GM12878 (cell line): Measurements from ENCODE around the gene ZNF428. TPM values are rescaled to one million over a fixed set of nuclear protein-coding genes. Genes with fewer than 3 reads are reported as not detected.

ENCODE experiments used
- ATAC-seq: fragments of 200-7000 bp; cut with Tn5 transposase; 3 replicates; pipeline ENCODE4 v1.9.1; 2020; ENCODE audit warnings: mild to moderate bottlenecking, moderate library complexity
- BruUV-seq: library from RNA; stranded (reverse); fragments of 400-500 nt; replicated peaks from 2 replicates; lab custom pipeline; 2021; lab: Mats Ljungman, UMichigan
- CTCF ChIA-PET: fragments of 300-600 bp; sonication (Branson Sonifier 250); formaldehyde crosslinking; extraction: SDS; loops from one replicate; lab custom pipeline; 2021; ENCODE audit warnings: inconsistent platforms; lab: Yijun Ruan, JAX
- POLR2A ChIA-PET: fragments of 350-600 bp; formaldehyde crosslinking; extraction: SDS; loops from one replicate; lab custom pipeline; 2021; ENCODE audit warnings: inconsistent platforms; lab: Charles Lee
- RAD21 ChIA-PET: fragments of 300-600 bp; sonication (Branson Sonifier 250); formaldehyde crosslinking; loops from one replicate; lab custom pipeline; 2023; ENCODE audit warnings: antibody characterized with exemption; ENCODE audit not compliant: unreplicated experiment; lab: Charles Lee
- SMC1A ChIA-PET: fragments of 300-600 bp; sonication (Branson Sonifier 250); formaldehyde crosslinking; loops from one replicate; lab custom pipeline; 2023; ENCODE audit not compliant: unreplicated experiment, uncharacterized antibody; lab: Charles Lee
- DNase-seq: peaks from one replicate; pipeline ENCODE4 v3.0.0-alpha.2; 2011; ENCODE audit warnings: low read depth, low spot score
- FAIRE-seq: peaks from 3 replicates; lab custom pipeline; 2011; peaks lifted over from hg19 to GRCh38; lab: Jason Lieb, UNC
- H2AFZ ChIP-seq: 2 replicates; pipeline ENCODE4 v1.6.0; 2011; ENCODE audit warnings: low read depth, low read length, control low read depth; ENCODE audit not compliant: control insufficient read depth
- H3K27ac ChIP-seq: 2 replicates; pipeline ENCODE4 v1.5.1; 2011; ENCODE audit warnings: control low read depth; ENCODE audit not compliant: control insufficient read depth, insufficient read depth
- H3K27me3 ChIP-seq, 2 experiments: replicated peaks in 1 of 2; 2 replicates each; pipeline versions ENCODE4 v1.6.0 to v1.6.1; 2011; ENCODE audit warnings: low read length in 1 of 2; ENCODE audit not compliant: control insufficient read depth in 2 of 2, insufficient read depth in 2 of 2
- H3K36me3 ChIP-seq, 2 experiments: 2 replicates each; pipeline ENCODE4 v1.5.1; 2011; ENCODE audit warnings: low read length in 1 of 2; ENCODE audit not compliant: control insufficient read depth in 2 of 2, insufficient read depth in 2 of 2
- H3K4me1 ChIP-seq: 2 replicates; pipeline ENCODE4 v1.6.1; 2011; ENCODE audit warnings: mild to moderate bottlenecking, low read length, moderate library complexity, mixed read lengths; ENCODE audit not compliant: control insufficient read depth, insufficient read depth
- H3K4me2 ChIP-seq: 2 replicates; pipeline ENCODE4 v1.6.0; 2011; ENCODE audit warnings: control low read depth; ENCODE audit not compliant: control insufficient read depth, insufficient read depth
- H3K4me3 ChIP-seq: fragments of 200-600 bp; sonication (generic); 2 replicates; pipeline ENCODE4 v1.5.1; 2016
- H3K79me2 ChIP-seq: 2 replicates; pipeline ENCODE4 v1.6.0; 2011; ENCODE audit warnings: low read length; ENCODE audit not compliant: control insufficient read depth, insufficient read depth
- H3K9ac ChIP-seq: 2 replicates; pipeline ENCODE4 v1.8.0; 2011; ENCODE audit warnings: low read length, control low read depth, mixed read lengths; ENCODE audit not compliant: control insufficient read depth, insufficient read depth
- H3K9me3 ChIP-seq: replicated peaks from 3 replicates; pipeline ENCODE4 v1.5.1; 2011; ENCODE audit warnings: mild to moderate bottlenecking, low read length; ENCODE audit not compliant: control insufficient read depth, insufficient read depth
- H4K20me1 ChIP-seq: 2 replicates; pipeline ENCODE4 v1.6.0; 2011; ENCODE audit not compliant: control insufficient read depth, insufficient read depth
- BMI1 ChIP-seq: fragments of 450-650 bp; IDR thresholded peaks from 2 replicates; pipeline ENCODE4 v1.6.1; 2016; ENCODE audit warnings: mild to moderate bottlenecking, moderate library complexity, borderline replicate concordance
- HCFC1 ChIP-seq: fragments of 150-350 bp; IDR thresholded peaks from 2 replicates; pipeline ENCODE4 v1.6.1; 2014; ENCODE audit warnings: low read length
- SPI1 ChIP-seq: IDR thresholded peaks from 2 replicates; pipeline ENCODE4 v1.6.1; 2011; ENCODE audit warnings: low read depth, mild to moderate bottlenecking, low read length, moderate library complexity, borderline replicate concordance; ENCODE audit not compliant: insufficient read depth
- YY1 ChIP-seq: IDR thresholded peaks from 2 replicates; pipeline ENCODE4 v1.6.1; 2011; ENCODE audit warnings: low read depth, mild to moderate bottlenecking, low read length
- ZSCAN29 ChIP-seq: fragments of 450-650 bp; IDR thresholded peaks from 2 replicates; pipeline ENCODE4 v1.6.1; 2017; ENCODE audit warnings: mild to moderate bottlenecking, moderate library complexity
- WGBS: methylation state at CpG from one replicate; pipeline ENCODE4 v1.1.6; 2016; ENCODE audit warnings: low lambda C conversion rate; ENCODE audit not compliant: insufficient replicate concordance, insufficient coverage; ENCODE audit errors: missing lambda C conversion rate; 5-methylcytosine and 5-hydroxymethylcytosine counted together
- in situ Hi-C: fragments of 300-500 bp; cut with MboI; formaldehyde crosslinking; loops from 9 replicates; pipeline ENCODE4 v1.14.3; 2018; ENCODE audit warnings: mixed read lengths
- intact Hi-C: fragments of 100-400 bp; cut with micrococcal nuclease; formaldehyde crosslinking; loops from one replicate; pipeline ENCODE4 v1.14.2; 2022; ENCODE audit not compliant: unreplicated experiment
- polyA plus RNA-seq, 11 experiments: library from polyadenylated mRNA; depleted of rRNA in 4 of 11; unstranded in 6 of 11; stranded (reverse) in 5 of 11; fragments of >200 nt; fragmentation: Nextera tagmentation in 4 of 11; fragmentation: Illumina TruSeq in 1 of 11; extraction: Ambion mirVana in 4 of 11; extraction: Trizol in 1 of 11; gene quantifications; 1 replicate in 1 of 11; 2 replicates in 10 of 11; pipeline versions ENCODE4 v1.2.1 to v1.2.3, GENCODE V29; 2011 to 2016; ENCODE audit warnings: inconsistent platforms in 2 of 11, missing spikeins in 2 of 11, low read depth in 1 of 11
- total RNA-seq, 4 experiments: library from RNA; depleted of rRNA in 3 of 4; stranded (reverse); fragments of >200 nt in 3 of 4; fragmentation: Illumina TruSeq in 1 of 4; extraction: Trizol in 1 of 4; gene quantifications; 2 replicates each; pipeline versions ENCODE4 v1.2.1 to v1.2.3, GENCODE V29; 2013 to 2021
- TF ChIP-seq, protein P1 (sequence below): fragments of 450-650 bp; IDR thresholded peaks from 2 replicates; pipeline ENCODE4 v1.6.1; 2017; ENCODE audit warnings: antibody characterized with exemption, mild to moderate bottlenecking, moderate library complexity

Gene ZNF428
- total and polyA plus RNA-seq, 10 of the 15 experiments (the other 5 are each of a cell fraction or from before 2014, with no cell fraction given), result 0.27 to 57.8 (median 20.4) TPM

DNA sequence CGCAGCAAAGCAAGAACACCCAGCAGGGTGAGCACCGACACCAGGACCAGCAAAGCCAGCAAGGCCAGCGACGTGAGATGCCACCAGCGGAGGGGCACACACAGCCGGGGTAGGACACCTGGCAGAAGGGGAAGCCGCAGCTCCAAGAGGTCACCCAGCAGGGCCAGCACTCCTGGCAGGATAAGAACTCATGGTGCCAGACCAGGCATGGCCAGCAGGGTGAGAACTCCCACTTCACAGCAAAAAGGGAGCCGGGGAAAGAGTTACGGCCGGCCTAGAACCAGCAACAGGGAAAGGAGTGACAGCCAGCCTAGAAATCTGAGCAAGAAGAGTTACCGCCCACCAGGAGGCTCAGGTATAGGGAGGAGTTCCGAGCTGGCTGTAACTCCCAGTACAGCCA, 7.1 kb downstream of the ZNF428 start:
- RAD21 ChIA-PET, result no interaction called here
- Histone ChIP-seq H3K4me1 (no peaks in the 10 kb centered on the region), H3K9ac (no peak overlapping the region), H3K36me3 (peaks cover 3 to 12% of the 10 kb centered on the region in 2 experiments; a peak in 3 of 4 replicates), H3K9me3 (no peaks in the 10 kb centered on the region), H3K27me3 (no peaks in the 10 kb centered on the region), H2AFZ (no peak overlapping the region), H3K4me2 (no peak overlapping the region), H3K27ac (no peak overlapping the region), H4K20me1 (no peaks in the 10 kb centered on the region), H3K79me2 (peaks cover 5% of the 10 kb centered on the region), H3K4me3 (no peak overlapping the region)
- no peak for DNase-seq
- SMC1A ChIA-PET, result no interaction called here
- CTCF ChIA-PET, result no interaction called here
- intact Hi-C loops, result no loop called here
- no TSS peak for BruUV-seq
- in situ Hi-C loops, result no loop called here
- TF ChIP-seq YY1, result no peak
- TF ChIP-seq HCFC1, result no peak
- no peak for TF ChIP-seq SPI1
- TF ChIP-seq, protein P1, sequence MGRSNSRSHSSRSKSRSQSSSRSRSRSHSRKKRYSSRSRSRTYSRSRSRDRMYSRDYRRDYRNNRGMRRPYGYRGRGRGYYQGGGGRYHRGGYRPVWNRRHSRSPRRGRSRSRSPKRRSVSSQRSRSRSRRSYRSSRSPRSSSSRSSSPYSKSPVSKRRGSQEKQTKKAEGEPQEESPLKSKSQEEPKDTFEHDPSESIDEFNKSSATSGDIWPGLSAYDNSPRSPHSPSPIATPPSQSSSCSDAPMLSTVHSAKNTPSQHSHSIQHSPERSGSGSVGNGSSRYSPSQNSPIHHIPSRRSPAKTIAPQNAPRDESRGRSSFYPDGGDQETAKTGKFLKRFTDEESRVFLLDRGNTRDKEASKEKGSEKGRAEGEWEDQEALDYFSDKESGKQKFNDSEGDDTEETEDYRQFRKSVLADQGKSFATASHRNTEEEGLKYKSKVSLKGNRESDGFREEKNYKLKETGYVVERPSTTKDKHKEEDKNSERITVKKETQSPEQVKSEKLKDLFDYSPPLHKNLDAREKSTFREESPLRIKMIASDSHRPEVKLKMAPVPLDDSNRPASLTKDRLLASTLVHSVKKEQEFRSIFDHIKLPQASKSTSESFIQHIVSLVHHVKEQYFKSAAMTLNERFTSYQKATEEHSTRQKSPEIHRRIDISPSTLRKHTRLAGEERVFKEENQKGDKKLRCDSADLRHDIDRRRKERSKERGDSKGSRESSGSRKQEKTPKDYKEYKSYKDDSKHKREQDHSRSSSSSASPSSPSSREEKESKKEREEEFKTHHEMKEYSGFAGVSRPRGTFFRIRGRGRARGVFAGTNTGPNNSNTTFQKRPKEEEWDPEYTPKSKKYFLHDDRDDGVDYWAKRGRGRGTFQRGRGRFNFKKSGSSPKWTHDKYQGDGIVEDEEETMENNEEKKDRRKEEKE, result no peak
- no peak for TF ChIP-seq BMI1
- no peak for TF ChIP-seq ZSCAN29
- POLR2A ChIA-PET, result no interaction called here
- no peak for FAIRE-seq
- no peak for ATAC-seq
- 94% methylated on average over 12 of the region's 12 CpGs for WGBS
